ENCODE data around the gene AGBL1.

The AGBL1 gene

DNA sequence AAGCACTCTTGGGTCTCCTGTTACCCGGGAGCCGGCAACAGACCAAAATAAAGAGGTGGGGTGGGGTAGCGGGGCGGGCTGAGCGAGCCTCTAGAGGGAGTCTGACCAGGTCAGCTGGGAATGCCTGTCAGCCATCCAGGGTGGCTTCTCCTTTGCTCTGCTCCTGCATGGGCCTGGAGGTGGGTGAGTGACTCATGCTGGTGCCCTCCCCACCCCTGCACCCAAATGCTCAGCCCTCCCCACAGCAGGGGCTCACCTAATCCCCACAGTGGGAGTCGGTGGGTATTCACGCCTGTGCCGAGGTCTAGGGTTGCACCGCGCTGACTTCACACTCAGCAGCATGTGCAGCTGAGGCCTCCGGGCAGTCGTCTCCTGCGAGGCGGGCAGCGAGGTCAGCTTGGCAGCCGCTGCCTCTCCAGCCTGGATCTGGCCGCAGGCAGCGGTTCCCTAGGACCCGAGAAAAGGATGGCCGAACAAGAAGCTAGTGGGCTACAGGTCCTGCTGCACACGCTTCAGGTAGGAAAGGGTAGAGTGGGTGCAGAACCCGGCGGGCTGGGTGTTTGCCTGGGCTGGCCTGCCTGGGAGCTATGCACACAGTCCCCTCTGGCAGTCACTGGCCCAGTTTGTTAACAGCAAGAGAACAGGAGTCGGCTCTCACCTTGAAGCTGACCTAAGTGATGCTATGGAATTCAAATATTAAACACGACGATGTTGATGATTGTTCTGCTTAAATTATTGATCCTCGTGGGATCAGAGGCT, at the start of gene AGBL1:
Gene AGBL1 (plus strand): TSS at position 364 of the 759 bp plus-strand sequence.
- no peak for FAIRE-seq

DNA sequence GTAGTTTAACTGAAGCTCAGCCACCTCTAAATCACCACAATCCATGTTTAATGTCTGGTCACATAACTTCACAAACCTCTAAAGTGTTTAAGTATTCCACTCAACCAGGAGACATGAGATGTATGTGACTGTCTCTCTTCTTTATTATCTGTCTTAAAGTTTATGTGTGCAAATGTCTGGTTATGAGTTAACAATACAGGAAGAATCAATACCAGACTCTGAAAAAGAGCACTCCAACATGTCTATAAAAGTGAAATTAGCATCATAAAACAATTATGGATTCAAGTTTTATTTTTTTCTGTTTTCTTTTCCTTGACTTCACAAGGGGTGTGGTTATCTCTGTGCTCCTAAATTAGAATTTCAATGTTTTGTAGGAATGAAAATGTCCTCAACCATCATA, 44.8 kb upstream of the AGBL1 start:
- FAIRE-seq: no peak

DNA sequence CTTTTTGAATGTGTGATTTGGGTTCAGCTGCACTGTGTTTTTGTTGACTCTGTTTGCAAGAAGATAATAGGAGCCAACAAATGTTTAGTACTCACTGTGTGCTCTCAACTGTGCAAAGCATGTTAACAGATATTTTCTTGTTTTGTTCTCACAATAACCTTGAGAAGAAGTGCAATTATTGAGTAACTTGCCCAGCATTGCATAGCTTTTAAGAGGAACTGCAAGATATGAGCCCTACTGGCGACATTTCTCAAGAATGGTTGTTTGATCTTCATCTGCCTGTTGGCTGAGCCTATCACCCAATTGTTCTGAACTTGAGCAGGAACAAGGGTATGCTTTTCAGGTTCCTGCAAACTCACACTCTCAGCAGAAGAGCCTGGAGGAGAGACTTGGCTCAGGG, 43.4 kb upstream of the AGBL1 start:
- no peak for FAIRE-seq

DNA sequence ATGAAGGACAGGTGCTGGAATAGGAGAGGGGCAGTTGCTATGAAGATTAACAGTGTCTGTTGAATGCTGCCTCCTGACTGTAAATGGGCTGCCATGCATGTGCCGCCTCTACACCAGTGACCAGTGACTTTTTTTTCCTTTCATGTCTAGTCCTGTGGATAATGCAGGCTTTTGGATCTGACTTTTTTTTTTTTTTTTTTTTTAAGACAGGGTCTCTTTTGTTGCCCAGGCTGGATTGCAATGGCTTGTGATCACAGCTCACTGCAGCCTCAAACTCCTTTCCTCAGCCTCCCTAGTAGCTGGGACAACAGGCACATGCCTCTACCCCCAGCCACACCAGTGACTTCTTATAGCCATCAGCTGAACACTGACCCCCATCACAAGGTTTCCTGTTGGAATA, 41.2 kb upstream of the AGBL1 start:
- FAIRE-seq: no peak

DNA sequence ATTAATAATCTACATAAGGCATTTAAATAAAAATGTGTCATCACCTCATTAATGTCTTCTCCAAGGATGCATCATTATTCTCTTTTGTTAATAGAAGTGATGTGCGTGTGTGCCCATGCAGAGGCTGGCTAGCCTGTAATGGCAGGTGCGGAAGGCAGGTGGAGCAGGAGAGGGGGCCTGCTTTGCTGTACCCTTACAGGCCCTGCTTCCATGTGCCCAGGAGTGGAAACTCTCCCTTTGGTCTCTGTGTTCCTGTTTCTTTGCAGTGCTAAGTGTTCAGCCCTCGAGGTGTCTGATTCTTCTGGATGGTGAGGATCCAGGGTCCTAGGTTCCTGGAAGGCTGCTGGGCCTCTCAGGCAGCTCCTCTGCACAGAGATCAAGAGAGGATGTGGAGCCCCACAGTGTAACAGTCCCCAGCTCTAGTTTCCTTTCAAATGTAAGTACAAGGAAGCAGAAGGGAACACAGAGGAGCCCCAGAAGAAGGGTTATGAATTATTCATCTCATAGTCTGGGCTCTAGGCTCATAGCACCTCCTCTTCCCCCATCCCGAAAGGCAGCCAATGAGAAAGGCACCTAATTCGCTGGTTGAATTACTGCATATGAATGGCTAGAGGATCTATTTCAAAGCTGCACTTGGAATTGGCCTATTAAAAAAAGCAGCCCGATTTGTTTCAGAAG, 39.2 kb upstream of the AGBL1 start:
- FAIRE-seq: no peak

DNA sequence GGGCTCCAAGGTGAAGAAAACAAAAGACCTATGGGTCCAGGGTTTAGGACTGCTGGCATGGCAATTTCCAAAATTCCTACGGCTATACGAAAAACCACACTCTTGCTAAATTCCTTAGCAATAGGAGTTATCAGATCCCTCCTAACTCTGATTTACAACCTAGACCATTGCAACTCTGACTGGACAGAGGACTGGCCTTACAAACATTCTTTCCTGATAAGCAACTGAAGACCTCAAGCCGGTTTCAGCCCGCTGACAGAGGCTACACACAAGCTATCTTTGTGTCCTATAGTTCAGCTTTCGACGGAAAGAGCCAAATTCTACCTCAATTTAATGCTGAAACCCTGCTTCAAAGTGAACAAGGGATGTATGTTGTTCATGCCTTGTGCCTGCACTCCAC, 38.3 kb upstream of the AGBL1 start:
- no peak for FAIRE-seq

DNA sequence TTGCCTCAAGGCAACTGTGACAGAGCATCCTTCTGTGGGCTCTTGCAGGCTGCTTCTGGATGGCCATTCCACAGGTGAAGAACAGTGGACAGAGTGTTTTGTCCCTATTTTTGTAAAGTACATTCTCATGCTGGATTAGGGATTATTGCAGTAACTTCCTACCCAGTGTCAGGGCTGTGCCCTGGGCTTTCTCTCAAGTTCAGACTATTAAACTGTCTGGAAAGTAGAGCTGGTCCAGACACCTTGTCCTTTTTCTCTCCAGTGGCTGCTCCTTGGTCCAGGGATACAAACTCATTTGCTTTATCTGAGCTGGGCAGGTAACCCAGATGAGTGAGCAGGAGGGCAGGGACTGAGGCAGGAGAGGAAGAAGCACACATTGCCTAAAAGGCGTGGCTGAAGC, 37.4 kb upstream of the AGBL1 start:
- no peak for FAIRE-seq

DNA sequence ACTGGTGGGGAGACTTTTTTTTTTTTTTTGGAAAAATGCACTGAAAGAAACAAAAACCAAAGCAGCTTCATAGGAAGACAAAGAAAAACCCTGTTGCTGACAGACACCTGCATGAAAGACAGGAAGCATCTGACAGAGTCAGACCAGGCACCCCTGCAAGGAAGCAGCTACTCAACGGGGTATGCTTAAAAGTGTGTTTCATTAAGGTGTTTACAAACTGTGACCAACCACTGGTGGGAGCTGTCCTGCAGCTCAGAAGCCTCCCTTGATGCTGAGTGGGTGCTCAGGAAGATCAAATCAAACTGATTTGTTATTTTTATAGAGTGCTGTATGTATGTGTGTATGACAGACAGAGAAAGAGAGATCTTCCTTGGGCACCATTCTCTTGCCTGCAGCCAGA, 34.7 kb upstream of the AGBL1 start:
- FAIRE-seq: no peak

DNA sequence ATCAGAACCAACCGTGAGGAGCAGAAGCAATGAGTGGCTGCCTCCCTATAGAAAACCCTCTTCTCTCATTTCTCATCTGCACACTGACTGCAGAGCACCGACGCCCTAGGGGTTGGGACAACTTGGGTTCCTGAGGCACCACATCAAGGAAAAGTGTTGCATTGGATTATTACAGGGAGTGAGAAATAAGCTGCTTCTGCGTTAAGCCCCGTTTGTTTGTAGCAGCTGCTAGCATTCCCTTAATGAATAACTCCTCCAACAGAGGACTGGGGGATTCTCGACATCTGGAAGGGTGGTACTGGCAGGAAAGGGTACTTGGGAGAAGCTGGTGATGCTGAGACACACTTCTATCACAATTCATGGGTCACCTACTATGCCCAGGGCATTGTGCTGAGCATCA, 25.3 kb upstream of the AGBL1 start:
- FAIRE-seq: no peak

DNA sequence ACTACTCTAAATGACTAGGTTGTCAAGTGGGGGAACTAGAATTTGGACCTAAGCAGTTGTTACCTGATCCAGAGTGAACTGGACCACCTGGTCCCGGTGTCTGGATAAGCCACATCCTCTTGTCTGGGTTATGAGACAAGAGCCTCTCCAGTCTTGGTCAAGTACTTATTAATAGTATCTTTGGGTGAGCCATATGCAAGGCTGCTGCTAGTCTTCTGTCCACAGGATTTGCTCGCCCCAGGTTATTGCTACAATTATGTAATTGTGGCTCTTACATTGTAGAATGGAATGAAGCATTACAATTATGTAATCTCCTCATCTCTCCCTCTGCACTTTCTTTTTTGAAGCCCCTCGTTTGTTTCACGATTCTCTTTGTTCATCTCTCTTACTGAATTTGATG, 24.0 kb upstream of the AGBL1 start:
- no peak for FAIRE-seq

DNA sequence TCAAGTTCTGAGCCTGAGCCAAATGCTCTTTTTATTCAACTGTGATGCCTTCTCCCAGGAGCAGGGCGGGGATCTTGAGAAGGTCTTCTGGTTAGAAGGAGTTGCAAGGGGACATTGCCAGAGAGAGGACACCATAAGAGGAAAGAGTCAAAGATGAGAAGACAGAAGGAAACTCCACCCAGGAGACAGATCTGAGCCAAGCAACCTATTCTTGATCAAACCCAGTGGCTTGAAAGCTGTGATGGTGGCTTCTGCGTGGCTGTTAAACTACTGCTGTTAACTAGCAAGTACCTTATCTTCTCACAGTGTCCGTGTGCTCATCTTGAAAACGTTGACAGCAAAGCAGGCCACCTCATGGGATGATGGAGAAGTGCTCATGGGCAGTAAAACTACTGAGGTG, 19.8 kb upstream of the AGBL1 start:
- FAIRE-seq: no peak

DNA sequence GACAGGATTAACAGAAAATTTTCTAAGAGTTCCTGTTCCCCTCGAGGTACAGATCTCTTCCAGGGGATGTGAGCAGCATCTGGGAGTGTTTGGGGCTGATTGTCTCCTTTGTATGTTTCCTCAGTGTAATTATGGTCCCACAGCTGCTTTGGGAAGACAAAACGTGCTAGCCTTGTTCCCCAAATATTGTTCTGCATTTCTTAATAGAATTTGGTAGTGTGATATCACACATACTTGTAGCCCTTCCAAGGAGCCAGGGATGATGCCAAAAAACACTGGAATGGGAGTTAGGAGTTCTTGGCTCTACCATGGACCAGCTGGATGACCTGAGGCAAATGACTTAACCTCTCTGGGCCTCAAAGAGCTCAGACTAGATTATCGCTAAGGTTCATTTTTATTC, 19.0 kb upstream of the AGBL1 start:
- FAIRE-seq: no peak

DNA sequence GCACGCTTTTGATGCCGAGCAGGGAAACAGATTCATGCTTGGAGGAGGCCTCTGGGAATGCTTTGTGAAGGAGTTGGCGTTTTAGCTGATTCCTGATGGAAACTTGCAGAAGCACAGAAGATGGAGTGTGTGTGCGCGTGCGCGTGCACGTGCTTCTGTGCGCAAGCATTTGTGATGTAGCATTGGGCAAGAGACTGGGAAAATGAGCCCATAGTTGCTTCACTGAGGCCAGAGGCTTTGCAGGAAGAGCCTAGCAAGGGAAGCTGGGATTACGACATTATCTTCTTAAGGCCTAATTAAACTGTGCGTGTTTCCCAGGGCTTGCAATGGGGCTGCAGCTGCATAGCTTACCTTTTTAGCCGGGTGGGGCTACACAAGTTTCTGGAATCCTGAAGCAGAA, 18.1 kb upstream of the AGBL1 start:
- no peak for FAIRE-seq

DNA sequence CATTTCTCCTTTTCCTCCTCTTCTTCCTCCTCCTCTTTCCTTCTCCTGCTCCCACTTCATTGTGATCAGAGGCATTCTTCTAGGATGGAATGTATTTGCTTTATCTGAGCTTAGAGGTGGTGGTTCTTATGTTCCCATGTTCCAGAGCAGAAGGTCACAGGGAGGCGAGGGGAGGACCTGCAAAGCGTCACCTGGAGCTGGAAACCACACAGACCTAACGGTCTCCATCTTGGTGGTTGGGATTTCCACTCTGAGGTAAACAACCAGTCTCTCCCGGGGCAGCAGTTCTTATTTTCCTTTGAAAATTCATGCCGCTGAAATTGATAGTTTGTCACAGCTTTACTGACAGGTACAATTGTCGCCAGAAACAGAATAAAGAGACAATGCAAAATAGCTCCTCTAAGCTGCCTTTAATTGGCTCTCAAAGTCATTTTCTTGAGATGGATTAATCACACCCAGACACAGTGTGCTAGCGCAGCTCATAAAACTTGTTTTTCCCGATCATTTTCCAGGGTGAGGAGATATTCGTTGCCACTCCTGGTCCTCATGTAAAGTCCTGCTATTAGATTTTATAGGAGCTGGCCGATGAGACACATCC, 16.9 kb upstream of the AGBL1 start:
- no peak for FAIRE-seq

DNA sequence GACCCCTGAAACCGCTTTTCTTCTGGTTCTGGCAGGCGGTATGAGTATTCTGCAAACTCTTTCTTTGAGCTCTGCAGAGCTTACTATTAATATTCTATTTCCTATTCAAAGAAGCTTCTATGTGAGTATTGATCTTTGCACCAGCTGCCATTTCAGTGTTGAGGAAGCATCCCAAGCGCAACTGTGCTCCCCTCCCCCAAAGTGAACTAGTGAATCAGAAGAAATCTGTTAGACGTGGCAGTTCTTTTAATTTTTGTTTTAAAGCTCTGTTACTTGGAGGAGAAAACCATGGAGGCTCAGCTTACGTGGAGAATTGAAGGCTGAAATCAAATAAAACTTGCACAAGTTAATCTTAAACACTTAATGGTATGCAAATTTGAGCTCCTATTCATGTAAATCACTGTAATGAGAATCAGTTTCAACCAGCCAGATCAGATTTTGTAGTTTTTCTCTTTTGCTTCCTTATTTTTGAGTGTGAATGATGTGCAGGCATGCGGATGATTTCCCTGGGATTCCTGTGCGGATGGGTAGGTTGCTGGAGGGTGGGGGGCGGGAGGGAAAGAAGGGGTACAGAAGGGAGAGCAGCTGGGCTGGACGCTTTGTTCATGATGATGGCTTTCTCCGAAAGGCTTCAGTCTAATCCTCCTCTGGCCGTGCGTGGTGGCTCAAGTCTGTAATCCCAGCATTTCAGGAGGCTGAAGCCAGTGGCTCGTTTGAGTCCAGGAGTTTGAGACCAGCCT, 16.1 kb upstream of the AGBL1 start:
- no peak for FAIRE-seq

DNA sequence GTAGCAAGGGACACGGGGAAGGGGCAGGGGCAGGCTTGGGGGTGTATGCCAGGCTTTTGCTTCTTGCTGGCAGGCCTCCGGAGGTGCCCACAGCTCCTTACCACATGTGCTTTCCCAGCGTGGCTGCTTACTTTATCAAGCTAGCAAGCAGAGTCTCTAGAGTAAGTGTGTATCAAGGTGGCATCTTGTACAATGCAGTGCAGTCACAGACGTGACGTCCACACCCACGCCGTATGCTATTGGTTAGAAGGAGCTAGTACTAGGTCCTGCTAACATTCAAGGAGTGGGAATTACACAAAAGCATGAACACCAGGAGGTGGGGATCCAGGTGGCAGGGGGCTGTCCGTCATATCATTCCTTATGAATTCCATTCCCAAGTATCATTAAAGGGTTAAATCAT, 15.3 kb upstream of the AGBL1 start:
- FAIRE-seq: no peak

DNA sequence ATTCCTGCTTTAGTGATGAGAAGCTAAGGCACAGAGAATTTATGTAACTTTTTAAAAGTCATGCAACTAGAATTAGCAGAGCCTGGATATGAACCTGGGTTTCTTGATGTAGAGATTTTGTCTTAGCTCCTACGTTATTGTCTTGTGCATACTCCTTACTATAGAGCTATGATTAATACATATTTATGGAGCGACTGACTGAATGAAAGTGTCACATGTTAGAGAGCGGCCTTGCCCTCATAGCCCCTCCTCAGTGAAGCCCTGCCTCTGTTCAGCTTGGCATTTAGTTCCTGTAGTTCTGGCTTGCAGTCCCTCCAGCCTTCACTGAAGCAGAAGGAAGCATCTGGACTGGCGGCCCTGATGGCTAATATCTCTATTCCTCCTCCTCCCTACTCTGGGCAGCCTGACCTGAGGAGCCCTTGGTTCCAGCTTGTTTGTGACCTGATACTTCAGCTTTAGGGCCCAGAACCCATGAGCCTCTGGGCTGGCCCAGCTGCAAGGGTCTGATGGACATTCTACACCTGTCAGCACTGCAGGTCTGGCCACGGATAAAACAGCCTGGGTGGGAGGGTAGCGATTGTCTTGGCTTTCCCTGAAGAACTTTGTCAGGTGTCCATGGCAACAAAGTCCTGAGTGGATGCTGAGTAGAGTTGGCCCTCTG, 13.4 kb upstream of the AGBL1 start:
- no peak for FAIRE-seq

DNA sequence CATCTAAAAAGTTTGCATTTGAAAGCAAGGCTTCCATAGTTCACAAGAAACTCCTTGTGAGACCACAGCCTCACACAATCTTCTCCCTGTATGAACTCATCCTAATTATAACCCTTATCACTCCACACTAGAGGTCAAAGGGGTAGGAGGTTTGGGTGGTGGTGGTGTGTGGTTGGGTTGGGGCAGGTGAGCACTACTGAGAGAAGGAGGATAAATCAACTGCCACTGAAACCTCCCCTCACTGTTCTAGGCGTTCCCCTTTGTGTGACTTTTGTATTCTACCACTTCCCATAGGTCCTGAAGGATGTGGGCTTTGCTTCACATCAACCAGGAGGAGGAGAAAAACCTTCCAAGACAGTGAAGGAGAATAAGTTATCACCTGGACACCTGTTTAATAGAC, 6.4 kb upstream of the AGBL1 start:
- no peak for FAIRE-seq

DNA sequence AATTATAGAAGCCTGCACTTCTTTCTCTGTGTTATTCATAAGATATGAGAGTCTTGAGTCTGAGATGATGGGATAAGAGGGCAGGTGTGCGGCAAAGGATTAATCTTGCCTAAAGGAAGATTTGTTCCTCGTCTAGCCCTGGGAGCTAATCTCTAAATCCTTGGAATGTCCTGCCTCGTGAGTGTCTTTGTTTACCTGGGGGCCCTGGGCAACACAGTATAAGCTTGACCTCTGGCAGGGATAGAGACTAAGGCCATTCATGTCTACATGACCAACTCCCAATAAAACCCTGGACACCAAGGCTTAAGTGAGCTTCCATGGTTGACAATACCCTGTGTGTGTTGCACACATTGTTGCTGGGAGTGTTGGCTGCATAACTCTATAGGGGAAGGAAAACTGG, 3.2 kb upstream of the AGBL1 start:
- FAIRE-seq: no peak

DNA sequence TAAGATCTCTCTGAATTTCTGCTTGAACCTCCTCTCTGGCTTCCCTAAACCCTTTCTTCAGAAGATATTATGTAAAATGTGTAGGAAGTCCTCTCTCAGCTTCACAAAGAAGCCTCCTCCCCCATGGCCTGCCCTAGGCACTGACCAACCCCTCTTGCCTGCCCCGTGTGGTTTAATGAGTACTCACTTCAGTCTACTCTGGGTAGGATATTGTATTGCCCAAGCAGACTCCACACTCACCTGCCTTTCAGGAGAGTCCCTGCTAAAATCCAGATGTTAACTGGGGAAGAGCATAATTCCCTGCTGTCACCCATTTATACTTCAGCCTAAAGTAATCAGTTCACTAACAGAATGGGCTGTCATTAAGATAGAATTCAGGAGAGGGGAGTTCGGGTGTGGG, 2.6 kb upstream of the AGBL1 start:
- no peak for FAIRE-seq

DNA sequence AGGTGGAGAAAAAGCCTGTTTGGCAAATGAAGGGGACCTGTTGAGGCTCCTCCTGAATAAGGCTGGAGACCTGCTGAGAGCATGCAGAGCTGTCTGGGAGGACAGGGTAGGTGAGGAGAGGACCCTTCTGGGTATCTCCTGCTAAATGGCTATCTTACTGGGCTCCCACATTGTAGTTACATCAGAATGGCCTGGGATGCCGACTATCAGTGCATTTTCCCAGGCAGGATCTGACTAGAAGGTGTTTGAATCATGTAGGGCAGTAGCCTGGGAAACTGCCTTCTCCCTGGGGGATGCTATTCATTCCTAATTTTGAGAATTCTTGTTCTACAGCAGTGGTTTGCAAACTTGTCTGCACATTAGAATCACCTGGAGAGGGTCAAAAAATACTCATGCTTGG, 631 bp downstream of the AGBL1 start:
- no peak for FAIRE-seq

DNA sequence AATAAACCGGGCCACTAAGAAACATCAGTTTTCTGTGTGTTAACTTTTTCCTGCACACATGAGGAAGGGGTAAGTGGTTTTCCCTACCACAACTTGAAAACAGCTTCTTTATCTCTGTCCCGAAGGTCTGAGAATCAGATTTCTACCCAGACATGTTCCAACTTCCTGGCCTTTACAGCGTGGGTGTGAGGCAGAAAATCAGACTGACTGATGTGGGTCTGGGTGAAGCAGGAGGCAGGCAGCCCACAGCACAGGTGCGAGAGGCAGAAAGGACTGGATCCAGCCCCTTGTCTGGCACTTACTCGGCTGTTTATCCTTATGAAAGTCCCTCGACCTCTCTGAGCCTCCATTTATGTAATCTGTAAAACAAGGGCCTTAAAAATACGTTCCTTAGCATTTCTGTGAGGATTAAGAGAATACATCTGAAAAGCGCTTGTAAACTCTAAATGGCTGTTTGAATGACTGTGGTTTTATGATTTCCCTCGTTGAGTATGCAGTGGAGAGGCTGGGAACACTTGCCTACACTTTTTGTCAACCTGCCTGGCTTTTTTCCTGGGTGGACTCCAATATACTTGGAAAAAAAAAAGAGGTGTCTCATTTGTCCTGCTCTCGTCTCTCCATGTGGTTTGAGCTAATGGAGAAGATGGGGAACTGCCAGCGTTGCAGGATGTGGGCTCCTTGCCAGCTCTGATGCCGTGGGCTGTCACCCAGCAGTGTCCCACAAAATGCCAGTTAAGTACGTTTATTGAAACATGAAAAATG, 3.1 kb downstream of the AGBL1 start:
- no peak for FAIRE-seq
